ENCODE data around the gene RTN4R.

GRCh38 chr22:20283674-20284066 is 15.6 kb upstream of the RTN4R start:
- TF ChIP-seq CTCF (conservative IDR thresholded peaks at IDR 0.05; ENCODE audit: low read depth, low read length) (no peak), EZH2 (IDR thresholded peaks at IDR 0.05; ENCODE audit: borderline replicate concordance, low read depth, low read length, poor library complexity, severe bottlenecking) (no peak)

All from A673 (cell line).